Measurements from ENCODE around the gene PLA2G4D.

- TF ChIP-seq CTCF (IDR thresholded peaks at IDR 0.05; ENCODE audit: low read depth, low read length, poor library complexity, severe bottlenecking) = no peak
- no peak for TF ChIP-seq EZH2phosphoT487 (IDR thresholded peaks at IDR 0.05; ENCODE audit: borderline replicate concordance, low read length)
Measured at GRCh38 chr15:42077689-42078088, 16.7 kb downstream of the PLA2G4D start.
